Coronary artery (tissue), 2 donors: Measurements from ENCODE around the gene HEBP1.

ENCODE experiments used
- DNase-seq: peaks from one replicate; pipeline ENCODE4 v3.0.0-alpha.2; 2017; ENCODE audit warnings: low spot score
- H3K27ac ChIP-seq, 2 donors: fragments of 200-600 bp; sonication (generic); one replicate each; pipeline ENCODE4 v1.5.1; 2016 to 2019
- H3K4me3 ChIP-seq: fragments of 200-600 bp; sonication (generic); 2 replicates; pipeline ENCODE4 v1.5.1; 2016; ENCODE audit warnings: mild to moderate bottlenecking, moderate library complexity
- TF ChIP-seq, protein P1 (sequence below): fragments of 200-600 bp; sonication (generic); IDR thresholded peaks from one replicate; pipeline ENCODE4 v1.5.1; 2019; ENCODE audit warnings: antibody characterized with exemption

The HEBP1 gene

DNA sequence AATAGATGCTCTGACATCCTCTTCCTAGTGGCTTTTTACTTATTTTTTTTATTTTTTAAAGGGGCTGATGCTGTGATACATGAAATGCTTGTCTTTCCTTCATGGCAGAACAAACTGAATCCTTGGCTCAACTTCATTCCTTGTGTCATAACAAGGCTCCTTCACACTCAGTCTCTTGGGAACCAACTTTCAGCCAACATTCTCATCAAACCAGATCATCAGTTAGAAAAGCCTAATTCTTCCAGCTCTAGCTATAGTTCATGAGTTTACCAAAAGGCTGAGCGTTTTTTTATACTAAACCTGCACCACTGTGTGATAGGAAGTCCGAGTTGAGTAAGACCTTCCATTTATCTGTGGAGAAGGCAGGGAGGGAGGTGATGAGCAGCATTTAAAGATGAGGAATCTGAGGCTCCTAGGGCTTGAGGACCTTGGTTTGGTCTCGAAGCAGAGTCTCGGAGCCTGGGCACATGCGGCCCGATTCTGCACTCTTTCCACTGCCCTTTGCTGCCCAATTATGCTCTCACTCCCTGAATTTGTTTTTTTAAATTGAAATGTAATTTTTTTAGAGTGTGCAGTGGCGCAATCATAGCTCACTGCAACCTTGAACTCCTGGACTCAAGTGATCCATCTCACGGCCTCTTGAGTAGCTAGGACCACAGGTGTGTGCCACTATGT, 56.3 kb downstream of the HEBP1 start:
- Histone ChIP-seq H3K27ac (no peak overlapping the region), H3K4me3 (no peak overlapping the region)
- DNase-seq: no peak
- TF ChIP-seq, protein P1, sequence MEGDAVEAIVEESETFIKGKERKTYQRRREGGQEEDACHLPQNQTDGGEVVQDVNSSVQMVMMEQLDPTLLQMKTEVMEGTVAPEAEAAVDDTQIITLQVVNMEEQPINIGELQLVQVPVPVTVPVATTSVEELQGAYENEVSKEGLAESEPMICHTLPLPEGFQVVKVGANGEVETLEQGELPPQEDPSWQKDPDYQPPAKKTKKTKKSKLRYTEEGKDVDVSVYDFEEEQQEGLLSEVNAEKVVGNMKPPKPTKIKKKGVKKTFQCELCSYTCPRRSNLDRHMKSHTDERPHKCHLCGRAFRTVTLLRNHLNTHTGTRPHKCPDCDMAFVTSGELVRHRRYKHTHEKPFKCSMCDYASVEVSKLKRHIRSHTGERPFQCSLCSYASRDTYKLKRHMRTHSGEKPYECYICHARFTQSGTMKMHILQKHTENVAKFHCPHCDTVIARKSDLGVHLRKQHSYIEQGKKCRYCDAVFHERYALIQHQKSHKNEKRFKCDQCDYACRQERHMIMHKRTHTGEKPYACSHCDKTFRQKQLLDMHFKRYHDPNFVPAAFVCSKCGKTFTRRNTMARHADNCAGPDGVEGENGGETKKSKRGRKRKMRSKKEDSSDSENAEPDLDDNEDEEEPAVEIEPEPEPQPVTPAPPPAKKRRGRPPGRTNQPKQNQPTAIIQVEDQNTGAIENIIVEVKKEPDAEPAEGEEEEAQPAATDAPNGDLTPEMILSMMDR: no peak

DNA sequence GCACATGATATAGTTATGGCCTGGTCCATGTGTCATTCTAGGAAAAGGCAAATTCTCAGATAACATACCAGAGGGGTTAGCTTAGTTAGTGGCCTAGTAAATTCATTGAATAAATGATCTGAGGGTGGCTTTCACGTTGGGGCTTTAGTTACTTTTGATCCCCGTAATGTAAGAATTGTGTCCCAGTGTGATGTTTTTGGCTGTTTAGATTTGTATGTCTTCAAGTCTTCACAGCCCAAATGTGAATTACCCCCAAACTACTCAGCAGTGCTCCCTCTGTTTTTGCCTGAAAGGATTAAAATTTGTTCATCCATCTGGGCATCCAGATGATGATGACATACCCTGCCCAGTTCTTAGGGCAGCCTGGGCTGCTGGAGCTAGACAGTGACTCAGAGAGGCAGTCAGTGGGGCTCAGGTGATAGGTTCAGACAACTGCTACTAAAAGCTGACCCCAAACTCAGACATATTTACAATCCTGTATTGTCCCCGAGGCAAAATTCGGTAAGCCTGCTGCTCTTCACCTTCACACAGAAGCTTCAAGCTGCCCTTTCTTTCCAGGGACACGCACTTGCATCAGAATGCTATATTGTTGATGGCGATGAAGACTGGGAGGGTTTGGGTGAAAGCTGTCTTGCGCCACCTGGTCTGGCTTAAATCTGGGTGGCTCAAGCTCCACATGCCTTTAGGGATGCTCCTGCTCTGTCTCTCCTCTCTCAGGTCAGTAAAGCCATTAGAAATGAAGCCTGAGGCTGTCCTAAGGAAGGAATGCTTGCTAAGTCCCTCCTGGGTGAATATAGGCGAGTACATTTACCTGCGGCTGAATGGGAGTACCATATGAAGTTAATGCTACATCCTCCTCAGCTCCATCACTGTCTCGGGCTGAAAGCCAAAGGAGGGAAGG, 58.4 kb downstream of the HEBP1 start:
- TF ChIP-seq, protein P1: no peak
- H3K27ac ChIP-seq: no peak overlapping the region
- H3K4me3 ChIP-seq: no peak overlapping the region
- DNase-seq: no peak

GRCh38 chr12:12939888-12940287, 60.2 kb downstream of the HEBP1 start:
- Histone ChIP-seq H3K27ac (no peak overlapping the region), H3K4me3 (no peak overlapping the region)
- no peak for DNase-seq
- TF ChIP-seq, protein P1: no peak

DNA sequence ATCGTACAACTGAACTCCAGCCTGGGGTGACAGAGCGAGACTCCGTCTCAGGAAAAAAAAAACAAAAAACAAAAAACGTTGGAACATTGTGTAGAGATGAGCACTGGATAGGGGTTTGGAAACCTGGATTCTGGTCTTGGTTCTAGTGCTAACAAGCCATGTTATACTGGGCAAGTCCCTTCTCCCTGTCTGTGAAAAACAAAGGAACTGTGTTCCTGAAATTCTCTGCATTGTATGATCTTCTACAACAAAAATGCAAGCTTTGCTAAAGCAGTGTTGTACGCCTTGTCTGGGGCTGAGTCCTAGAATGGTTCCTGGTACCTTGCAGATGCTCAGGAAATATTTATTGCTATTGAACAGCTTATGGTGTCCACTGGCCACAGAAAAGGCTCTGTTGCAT, 61.5 kb downstream of the HEBP1 start:
- no peak for DNase-seq
- no peak overlapping the region for H3K4me3 ChIP-seq
- H3K27ac ChIP-seq: no peak overlapping the region
- TF ChIP-seq, protein P1: no peak

GRCh38 chr12:12936983-12937491, 63.0 kb downstream of the HEBP1 start:
- Histone ChIP-seq H3K4me3 (no peak overlapping the region), H3K27ac (no peak overlapping the region)
- DNase-seq: no peak
- TF ChIP-seq, protein P1: no peak

GRCh38 chr12:12934556-12934955, 65.5 kb downstream of the HEBP1 start:
- Histone ChIP-seq H3K27ac (no peak overlapping the region), H3K4me3 (no peak overlapping the region)
- DNase-seq: no peak
- TF ChIP-seq, protein P1: no peak
